Breast epithelium (tissue), 4 donors: ENCODE measurements around the gene ZNF184. TPM values are rescaled to one million over a fixed set of nuclear protein-coding genes. Genes with fewer than 3 reads are reported as not detected.

Experiments used
- DNase-seq, 2 donors: peaks; one replicate each; pipeline ENCODE4 v3.0.0-alpha.2; 2019; ENCODE audit warnings: low spot score in 2 of 2
- H3K27ac ChIP-seq, 2 donors: fragments of 200-600 bp; sonication (generic) in 1 of 2; one replicate each; pipeline ENCODE4 v1.5.1; 2016 to 2019; ENCODE audit warnings: mild to moderate bottlenecking in 1 of 2
- H3K27me3 ChIP-seq, 2 donors: fragments of 200-600 bp; sonication (generic) in 1 of 2; one replicate each; pipeline versions ENCODE4 v1.5.1 to v1.6.0; 2017 to 2019; ENCODE audit warnings: control low read depth in 1 of 2, mild to moderate bottlenecking in 1 of 2
- H3K36me3 ChIP-seq: fragments of 200-600 bp; one replicate; pipeline ENCODE4 v1.5.1; 2019
- H3K4me1 ChIP-seq, 2 donors: fragments of 200-600 bp; sonication (generic); one replicate each; pipeline ENCODE4 v1.5.1; 2016 to 2019; ENCODE audit warnings: control low read depth in 1 of 2
- H3K4me3 ChIP-seq, 3 donors: fragments of 200-600 bp; sonication (generic); 1 replicate in 2 of 3; 2 replicates in 1 of 3; pipeline ENCODE4 v1.5.1; 2016 to 2019; ENCODE audit warnings: mild to moderate bottlenecking in 3 of 3, moderate library complexity in 2 of 3
- H3K9me3 ChIP-seq, 2 donors: fragments of 200-600 bp; sonication (generic) in 1 of 2; one replicate each; pipeline ENCODE4 v1.5.1; 2016 to 2019; ENCODE audit warnings: control low read depth in 1 of 2
- CTCF ChIP-seq, 3 donors: fragments of 450-650 bp; IDR thresholded peaks; one replicate each; pipeline ENCODE4 v1.5.1; 2016 to 2017; ENCODE audit warnings: antibody characterized with exemption in 3 of 3, mild to moderate bottlenecking in 3 of 3, moderate library complexity in 3 of 3
- POLR2A ChIP-seq: fragments of 450-650 bp; IDR thresholded peaks from one replicate; pipeline ENCODE4 v1.6.1; 2016; ENCODE audit warnings: antibody characterized with exemption, mild to moderate bottlenecking, moderate library complexity
- POLR2AphosphoS5 ChIP-seq, 3 donors: sonication (generic); formaldehyde crosslinking; IDR thresholded peaks; one replicate each; pipeline ENCODE4 v1.6.1; 2017; ENCODE audit warnings: antibody characterized with exemption in 3 of 3
- intact Hi-C: fragments of 100-400 bp; cut with DNase I; formaldehyde crosslinking; loops from one replicate; pipeline ENCODE4 v1.15.1; 2023; ENCODE audit warnings: low total_unique reads
- total RNA-seq, 3 donors: library from RNA; depleted of rRNA; stranded (reverse); fragments of >200 nt; gene quantifications; one replicate each; pipeline ENCODE4 v1.1.0, GENCODE V29; 2016

ZNF184 gene
- total RNA-seq, 3 donors from 2014 or later: 3.8 to 13.3 (median 9.2) TPM

- no peaks in the 10 kb centered on the region for H3K4me1 ChIP-seq
- no peaks in the 10 kb centered on the region for H3K27me3 ChIP-seq
- TF ChIP-seq CTCF (IDR thresholded peaks at IDR 0.05): no peak
- no peak for TF ChIP-seq POLR2AphosphoS5 (IDR thresholded peaks at IDR 0.05)
- TF ChIP-seq POLR2A: no peak
- intact Hi-C loops: no loop called here
- H3K36me3 ChIP-seq: peaks cover 32% of the 10 kb centered on the region
- H3K9me3 ChIP-seq: peaks cover 31 to 83% of the 10 kb centered on the region in 2 donors
- H3K27ac ChIP-seq: no peak overlapping the region
- no peak for DNase-seq
- no peak overlapping the region for H3K4me3 ChIP-seq
Measured at GRCh38 chr6:27452496-27452897, 20.4 kb downstream of the ZNF184 start.

GRCh38 chr6:27451660-27452390, 21.1 kb downstream of the ZNF184 start:
- no peak for TF ChIP-seq CTCF (IDR thresholded peaks at IDR 0.05)
- no peak for TF ChIP-seq POLR2AphosphoS5 (IDR thresholded peaks at IDR 0.05)
- no peak for TF ChIP-seq POLR2A
- DNase-seq: no peak
- no peaks in the 10 kb centered on the region for H3K27me3 ChIP-seq
- H3K4me1 ChIP-seq: no peaks in the 10 kb centered on the region
- H3K4me3 ChIP-seq: no peak overlapping the region
- H3K36me3 ChIP-seq: peaks cover 32% of the 10 kb centered on the region
- no peak overlapping the region for H3K27ac ChIP-seq
- intact Hi-C loops: no loop called here
- peaks cover 31 to 81% of the 10 kb centered on the region in 2 donors for H3K9me3 ChIP-seq

- H3K27me3 ChIP-seq: no peaks in the 10 kb centered on the region
- no peak for DNase-seq
- no peaks in the 10 kb centered on the region for H3K4me1 ChIP-seq
- intact Hi-C loops: no loop called here
- peaks cover 36 to 68% of the 10 kb centered on the region in 2 donors for H3K9me3 ChIP-seq
- no peak overlapping the region for H3K4me3 ChIP-seq
- no peak for TF ChIP-seq CTCF (IDR thresholded peaks at IDR 0.05)
- no peak for TF ChIP-seq POLR2A
- TF ChIP-seq POLR2AphosphoS5 (IDR thresholded peaks at IDR 0.05): no peak
- H3K27ac ChIP-seq: no peak overlapping the region
- H3K36me3 ChIP-seq: peaks cover 14% of the 10 kb centered on the region
Measured at GRCh38 chr6:27448456-27448855, 24.4 kb downstream of the ZNF184 start.

- peaks cover 14 to 19% of the 10 kb centered on the region in 2 donors for H3K9me3 ChIP-seq
- H3K36me3 ChIP-seq: no peaks in the 10 kb centered on the region
- no peak for TF ChIP-seq CTCF (IDR thresholded peaks at IDR 0.05)
- TF ChIP-seq POLR2A: no peak
- TF ChIP-seq POLR2AphosphoS5 (IDR thresholded peaks at IDR 0.05): no peak
- intact Hi-C loops: no loop called here
- H3K4me1 ChIP-seq: no peaks in the 10 kb centered on the region
- H3K27ac ChIP-seq: no peak overlapping the region
- H3K4me3 ChIP-seq: no peak overlapping the region
- DNase-seq: no peak
- H3K27me3 ChIP-seq: no peaks in the 10 kb centered on the region
Measured at GRCh38 chr6:27442932-27443331, 30.0 kb downstream of the ZNF184 start.

- TF ChIP-seq POLR2A (no peak), CTCF (IDR thresholded peaks at IDR 0.05) (no peak), POLR2AphosphoS5 (IDR thresholded peaks at IDR 0.05) (no peak)
- no peaks in the 10 kb centered on the region for H3K36me3 ChIP-seq
- H3K9me3 ChIP-seq: peaks cover 2 to 11% of the 10 kb centered on the region in 2 donors
- DNase-seq: no peak
- intact Hi-C loops: no loop called here
- no peaks in the 10 kb centered on the region for H3K4me1 ChIP-seq
- H3K4me3 ChIP-seq: no peak overlapping the region
- H3K27me3 ChIP-seq: no peaks in the 10 kb centered on the region
- H3K27ac ChIP-seq: no peak overlapping the region
Measured at GRCh38 chr6:27441001-27441400, 31.9 kb downstream of the ZNF184 start.
